Dermis microvascular lymphatic vessel endothelial cell (primary cell): Measurements from ENCODE around the gene PCF11. TPM values are rescaled to one million over a fixed set of nuclear protein-coding genes. Genes with fewer than 3 reads are reported as not detected.
"Not testable (repeated sequence)": the region's sequence is repeated elsewhere in the genome, so short reads cannot be mapped to it uniquely, and the experiment has no call there.

Source experiments
- DNase-seq, 2 donors: peaks; one replicate each; pipeline versions ENCODE4 v3.0.0 to v3.0.0-alpha.2; 2010; ENCODE audit warnings: low read depth in 2 of 2
- total RNA-seq: library from RNA; depleted of rRNA; stranded (reverse); fragments of >200 nt; gene quantifications from 2 replicates; pipeline ENCODE4 v1.2.1, GENCODE V29; 2014

The PCF11 gene
- total RNA-seq, 1 donor from 2014 or later, result 25.3 TPM

GRCh38 chr11:83193315-83194280, 36.7 kb downstream of the PCF11 start, which contains the start of gene ANKRD42:
ANKRD42 (plus strand) TSS chr11:83193712; CDS start chr11:83194671, 959 bp downstream.
- peak; percentile 92 to 97 for DNase-seq

GRCh38 chr11:83194281-83195142, 37.6 kb downstream of the PCF11 start:
- DNase-seq, result peak in 1 of 2 donors; percentile 48

GRCh38 chr11:83195143-83195466, 38.2 kb downstream of the PCF11 start:
- no peak for DNase-seq

DNA sequence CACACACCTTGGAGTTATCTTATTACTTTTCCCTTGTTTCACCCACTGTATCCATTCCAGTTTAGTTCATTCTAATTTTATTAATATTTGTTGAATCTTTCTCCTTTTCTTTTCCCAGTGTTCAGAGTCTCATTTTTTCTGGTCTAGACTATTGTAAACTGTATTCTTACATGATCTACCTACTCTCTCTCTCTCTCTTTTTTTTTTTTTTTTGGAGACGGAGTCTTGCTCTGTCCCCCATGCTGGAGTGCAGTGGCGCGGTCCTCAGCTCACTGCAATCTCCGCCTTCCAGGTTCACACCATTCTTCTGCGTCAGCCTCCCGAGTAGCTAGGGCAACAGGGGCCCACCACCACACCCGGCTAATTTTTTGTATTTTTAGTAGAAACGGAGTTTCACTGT, 38.7 kb downstream of the PCF11 start:
- no peak for DNase-seq

DNA sequence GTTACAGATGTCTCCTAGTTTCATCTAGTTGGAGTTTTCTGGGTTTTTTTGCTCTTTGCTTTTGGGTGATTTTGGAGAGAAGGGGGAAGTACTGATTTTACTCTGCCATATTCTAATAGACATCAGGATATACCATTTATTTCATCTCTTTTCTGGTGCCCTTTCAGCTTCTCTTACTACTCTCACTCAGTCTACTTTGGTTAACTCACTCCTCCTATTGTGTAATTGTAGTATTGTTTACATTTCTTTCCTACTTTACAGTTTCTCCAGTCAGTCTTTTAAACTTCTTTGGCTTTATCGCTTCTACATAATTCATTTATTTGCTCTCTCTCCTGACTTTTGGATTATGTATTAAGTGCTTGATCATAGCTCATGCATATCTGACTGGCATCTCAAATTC, 43.1 kb downstream of the PCF11 start:
- DNase-seq, result no peak

DNA sequence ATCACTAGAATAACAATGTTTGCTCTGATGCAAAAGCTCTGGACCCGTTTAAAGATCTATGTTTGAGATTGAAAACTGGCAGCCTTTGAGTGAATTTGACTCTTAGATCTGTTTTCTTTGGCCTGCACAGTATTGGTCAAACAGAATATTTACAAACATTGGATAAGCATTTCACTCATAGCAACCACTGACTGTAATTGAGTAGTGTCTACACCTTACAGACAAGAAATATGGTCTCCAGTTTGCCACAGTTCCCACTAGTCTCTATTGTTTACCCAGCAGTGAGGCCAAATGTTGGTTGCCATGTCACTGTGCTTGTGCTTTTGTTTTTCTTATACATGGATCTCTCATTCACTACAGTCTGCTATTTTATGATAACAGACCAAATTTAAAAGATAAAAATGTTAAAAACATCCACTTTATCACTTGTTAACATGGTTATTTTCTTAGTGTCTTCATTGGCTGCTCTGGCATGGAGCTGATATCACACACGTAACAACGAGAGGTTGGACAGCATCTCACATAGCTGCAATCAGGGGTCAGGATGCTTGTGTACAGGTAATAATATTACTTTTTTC, 48.8 kb downstream of the PCF11 start:
- DNase-seq, result no peak

- DNase-seq, result no peak
Observed at GRCh38 chr11:83206221-83206620, 49.3 kb downstream of the PCF11 start.

DNA sequence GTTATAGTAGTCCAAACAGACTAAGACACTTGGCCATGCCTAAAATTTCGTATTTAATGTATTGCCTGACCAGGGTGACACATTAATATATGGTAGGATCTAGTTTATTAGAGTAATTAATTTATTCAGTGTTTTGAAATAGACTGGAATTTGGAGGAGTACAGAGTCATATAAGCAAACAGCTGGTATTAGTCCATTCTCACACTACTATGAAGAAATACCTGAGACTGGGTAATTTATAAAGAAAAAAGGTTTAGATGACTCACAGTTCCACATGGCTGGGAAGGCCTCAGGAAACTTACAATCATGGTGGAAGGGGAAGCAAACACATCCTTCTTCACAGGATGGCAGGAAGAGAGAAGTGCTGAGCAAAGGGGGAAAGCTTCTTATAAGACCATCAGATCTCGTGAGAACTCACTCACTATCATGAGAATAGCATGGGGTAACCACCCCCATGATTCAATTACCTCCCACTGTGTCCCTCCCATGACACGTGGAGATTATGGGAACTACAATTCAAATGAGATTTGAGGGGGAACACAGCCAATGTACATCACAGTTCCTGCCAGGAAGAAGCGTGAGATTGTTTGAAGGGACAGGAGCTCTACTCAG, 49.9 kb downstream of the PCF11 start:
- DNase-seq, result not testable (repeated sequence)

DNA sequence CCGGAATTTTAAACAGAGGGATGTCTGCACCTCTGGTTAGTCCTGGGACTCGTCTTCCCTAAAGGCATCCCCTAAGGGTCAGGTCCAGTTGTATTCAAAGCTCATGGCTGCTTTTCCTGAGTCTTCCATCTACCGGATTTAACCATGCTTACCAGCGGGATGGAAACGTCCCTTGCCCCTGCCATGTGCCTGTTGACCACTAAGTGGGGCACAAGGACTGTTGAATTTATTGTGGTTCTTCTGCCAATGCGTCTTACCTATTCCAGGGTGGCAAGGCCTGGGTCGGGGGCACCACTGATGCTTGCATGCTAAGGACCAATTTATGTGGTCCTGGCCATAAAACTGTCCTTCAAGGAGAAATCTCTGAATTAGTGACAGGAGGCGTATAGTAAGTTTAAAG, 62.2 kb downstream of the PCF11 start:
- no peak for DNase-seq

- DNase-seq, result no peak
Observed at GRCh38 chr11:83220260-83220659, 63.3 kb downstream of the PCF11 start.

DNA sequence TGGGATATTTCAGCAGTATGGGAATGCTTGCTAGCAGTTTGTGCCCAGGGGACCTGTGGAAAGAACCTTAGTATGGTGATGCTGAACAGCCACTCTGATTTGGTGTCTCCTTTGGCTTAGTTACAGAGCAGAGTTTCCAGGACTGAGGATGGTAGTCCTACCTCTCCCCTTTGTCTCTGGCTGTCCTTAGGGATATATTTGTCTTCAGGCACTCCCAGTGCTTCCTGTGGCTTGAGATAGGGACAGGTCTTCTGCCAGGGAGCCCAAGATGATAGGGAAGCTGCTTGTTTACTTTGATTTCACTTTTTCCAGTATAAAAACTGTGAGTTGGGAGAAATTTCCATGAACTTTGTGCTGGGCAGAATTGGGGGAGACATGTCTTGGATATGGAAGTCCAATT, 64.8 kb downstream of the PCF11 start:
- DNase-seq, result no peak

- DNase-seq, result no peak
Observed at GRCh38 chr11:83222499-83222898, 65.6 kb downstream of the PCF11 start.

DNA sequence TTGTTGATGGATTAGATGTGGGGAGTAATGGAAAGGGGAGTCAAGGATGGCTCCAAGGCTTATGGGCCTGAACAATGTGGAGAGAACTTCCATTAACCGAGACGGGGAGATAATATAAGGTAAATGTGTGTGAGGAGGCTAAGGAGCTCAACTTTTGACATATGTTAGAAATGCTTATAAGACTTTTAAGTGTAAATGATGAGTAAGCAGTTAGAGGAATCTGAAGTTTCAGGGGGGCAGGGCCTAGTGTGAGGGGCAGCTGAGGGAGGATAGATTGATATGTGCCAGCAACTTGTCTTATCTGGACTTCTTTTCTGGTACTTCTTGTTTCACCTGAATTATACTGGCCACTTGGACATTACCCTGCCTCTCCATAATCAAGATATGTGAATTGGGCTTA, 66.5 kb downstream of the PCF11 start:
- DNase-seq, result no peak

- no peak for DNase-seq
Observed at GRCh38 chr11:83235825-83236224, 78.9 kb downstream of the PCF11 start.

Other genes with a start within 250 kb of the PCF11 start
- 8.1 and 8.6 TPM in 2 replicates for gene RAB30, start 85.2 kb upstream of the PCF11 start, total RNA-seq
- 1.7 and 1.8 TPM in 2 replicates for gene ANKRD42, start 36.6 kb downstream of the PCF11 start, total RNA-seq
- 45.9 and 52.2 TPM in 2 replicates for gene CCDC90B, start 129.2 kb downstream of the PCF11 start, total RNA-seq